ENCODE measurements around the gene AHNAK.
A peak's percentile ranks its signal among the peaks of the same experiment; 100 is the strongest.
"Not testable (repeated sequence)": the region's sequence is repeated elsewhere in the genome, so short reads cannot be mapped to it uniquely, and the experiment has no call there.

Gene AHNAK

GRCh38 chr11:62458212-62459002 lies 88.2 kb downstream of the AHNAK start:
- no peak for DNase-seq

DNA sequence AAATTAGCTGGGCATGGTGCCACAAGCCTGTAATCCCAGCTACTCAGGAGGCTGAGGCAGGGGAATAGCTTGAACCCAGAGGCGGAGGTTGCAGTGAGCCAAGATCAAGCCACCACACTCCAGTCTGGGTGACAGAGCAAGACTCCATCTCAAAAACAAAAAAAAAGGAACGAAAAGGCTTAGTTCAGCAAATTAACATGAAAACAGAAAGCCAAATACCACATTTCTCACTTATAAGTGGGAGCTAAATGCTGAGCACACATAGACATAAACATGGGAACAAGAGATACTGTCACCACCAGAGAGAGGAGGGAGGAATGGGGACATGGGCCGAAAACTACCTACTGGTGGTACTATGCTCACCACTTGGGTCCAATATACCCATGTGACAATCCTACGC lies 89.1 kb downstream of the AHNAK start:
- DNase-seq: no peak

GRCh38 chr11:62456630-62457029 lies 90.0 kb downstream of the AHNAK start:
- peak; percentile 51 for DNase-seq

DNA sequence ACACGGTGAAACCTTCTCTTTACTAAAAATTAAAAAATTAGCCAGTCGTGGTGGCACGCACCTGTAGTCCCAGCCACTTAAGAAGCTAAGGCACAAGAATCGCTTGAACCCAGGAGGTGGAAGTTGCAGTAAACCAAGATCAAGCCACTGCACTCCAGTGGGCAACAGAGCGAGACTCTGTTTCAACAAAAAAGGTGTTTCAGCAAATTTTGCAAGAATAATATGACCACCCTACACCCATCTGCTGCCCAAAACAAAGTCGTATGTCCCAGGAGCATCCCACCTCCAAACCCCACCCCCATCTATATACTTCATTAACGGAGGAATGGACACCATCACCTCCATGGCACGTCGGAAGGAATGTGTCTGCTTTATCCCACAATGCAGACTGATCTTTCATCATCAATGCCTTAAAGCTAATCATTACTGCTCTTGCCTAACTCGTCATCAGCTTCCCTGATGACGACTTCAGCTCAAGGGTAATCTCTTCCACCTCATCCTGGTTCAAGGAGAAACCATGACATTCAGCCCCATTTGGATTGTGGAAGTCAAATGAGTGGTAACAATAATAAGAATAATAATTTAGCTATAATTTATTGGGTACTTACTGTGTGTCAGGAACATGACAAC lies 93.7 kb downstream of the AHNAK start:
- no peak for DNase-seq

- no peak for DNase-seq
These were observed 94.3 kb downstream of the AHNAK start for GRCh38 chr11:62452261-62452660.

GRCh38 chr11:62451241-62451621 lies 95.4 kb downstream of the AHNAK start:
- no peak for DNase-seq

DNA sequence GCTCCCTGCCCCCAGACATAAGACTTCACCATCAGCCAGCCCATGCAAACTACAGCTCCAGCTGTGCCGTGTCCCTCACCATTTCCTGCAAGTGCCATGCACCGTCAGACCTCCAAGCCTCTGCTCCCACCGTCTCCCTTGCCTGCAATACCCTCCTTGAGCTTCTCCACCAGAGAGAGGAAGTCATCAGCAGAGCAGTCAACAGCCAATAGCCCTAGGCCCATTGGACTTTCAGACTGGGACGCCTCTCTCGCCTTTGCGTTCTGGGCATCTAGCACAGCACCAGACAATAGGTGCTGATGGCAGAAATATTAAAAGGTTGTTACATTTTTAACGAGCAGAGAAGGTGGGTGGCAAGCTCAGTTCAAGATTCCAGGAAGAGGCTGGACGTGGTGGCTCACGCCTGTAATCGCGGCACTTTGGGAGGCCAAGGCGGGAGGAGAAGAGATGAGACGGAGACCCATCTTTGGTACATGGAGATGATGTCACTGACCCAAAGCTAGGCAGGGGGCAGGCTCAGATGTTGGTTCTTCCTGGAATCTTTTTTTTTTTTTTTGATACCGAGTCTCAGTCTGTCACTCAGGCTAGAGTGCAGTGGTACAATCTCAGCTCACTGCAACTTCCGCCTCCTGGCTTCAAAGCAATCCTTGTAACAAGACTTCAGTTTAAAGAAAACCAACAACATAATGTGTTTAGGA lies 95.9 kb downstream of the AHNAK start:
- no peak for DNase-seq

DNA sequence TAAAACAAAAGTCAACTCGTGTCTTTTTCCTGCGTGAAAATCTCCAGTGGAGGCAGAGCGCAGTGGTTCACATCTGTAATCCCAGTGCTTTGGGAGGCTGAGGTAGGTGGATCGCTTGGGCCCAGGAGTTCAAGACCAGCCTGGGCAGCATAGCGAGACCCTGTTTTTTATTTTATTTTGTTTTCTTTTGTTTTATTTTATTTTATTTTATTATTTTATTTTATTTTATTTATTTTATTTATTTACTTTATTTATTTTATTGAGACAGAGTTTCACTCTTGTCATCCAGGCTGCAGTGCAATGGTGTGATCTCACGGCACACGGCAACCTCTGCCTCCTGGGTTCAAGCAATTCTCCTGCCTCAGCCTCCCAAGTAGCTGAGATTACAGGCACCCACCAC lies 96.7 kb downstream of the AHNAK start:
- DNase-seq: not testable (repeated sequence)

- no peak for DNase-seq
These were observed 97.2 kb downstream of the AHNAK start for GRCh38 chr11:62449451-62449851.

DNA sequence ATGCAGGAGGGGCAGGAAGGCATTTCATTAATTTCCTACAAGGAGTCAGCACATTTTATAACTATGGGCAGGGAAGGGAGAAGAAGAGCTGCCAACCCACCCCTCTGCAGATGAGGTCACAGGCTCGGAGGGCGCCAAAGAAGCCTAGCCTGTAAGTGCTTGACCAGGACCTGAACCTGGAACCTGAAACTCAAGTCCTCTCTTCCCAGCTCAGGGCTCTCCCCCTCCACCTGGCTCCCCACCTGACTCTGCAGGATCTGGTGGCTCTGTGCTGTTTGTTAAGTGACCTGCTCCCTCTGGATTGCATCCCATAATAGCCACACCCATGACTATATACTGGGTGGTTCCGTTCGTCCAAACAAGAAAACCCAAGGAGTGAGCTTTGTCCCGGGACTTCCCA lies 100.5 kb downstream of the AHNAK start:
- DNase-seq: no peak

- no peak for DNase-seq
These were observed 101.3 kb downstream of the AHNAK start for GRCh38 chr11:62445314-62445740.

DNA sequence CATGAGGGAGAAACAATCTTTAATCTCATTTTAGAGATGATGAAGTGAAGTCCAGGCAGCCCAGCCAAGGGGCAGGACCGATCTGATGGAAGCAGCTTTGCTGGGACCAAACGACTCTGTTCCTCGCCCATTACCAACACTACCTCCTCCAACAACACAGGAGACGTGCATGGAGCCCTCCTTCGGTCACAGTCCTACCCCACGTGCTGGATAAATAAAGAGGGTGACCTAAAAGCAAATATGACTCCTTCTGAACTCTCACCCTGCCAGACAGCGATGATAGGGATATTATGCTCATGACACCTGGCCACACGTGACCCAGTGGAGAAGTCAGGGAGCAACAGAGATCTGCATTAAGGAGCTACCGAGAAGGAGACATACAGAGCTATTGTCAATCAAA lies 101.8 kb downstream of the AHNAK start:
- no peak for DNase-seq

GRCh38 chr11:62444236-62444833 lies 102.3 kb downstream of the AHNAK start:
- DNase-seq: peak; percentile 47

GRCh38 chr11:62443390-62444235 lies 103.0 kb downstream of the AHNAK start:
- no peak for DNase-seq

- no peak for DNase-seq
These were observed 106.6 kb downstream of the AHNAK start for GRCh38 chr11:62439785-62440602.

DNA sequence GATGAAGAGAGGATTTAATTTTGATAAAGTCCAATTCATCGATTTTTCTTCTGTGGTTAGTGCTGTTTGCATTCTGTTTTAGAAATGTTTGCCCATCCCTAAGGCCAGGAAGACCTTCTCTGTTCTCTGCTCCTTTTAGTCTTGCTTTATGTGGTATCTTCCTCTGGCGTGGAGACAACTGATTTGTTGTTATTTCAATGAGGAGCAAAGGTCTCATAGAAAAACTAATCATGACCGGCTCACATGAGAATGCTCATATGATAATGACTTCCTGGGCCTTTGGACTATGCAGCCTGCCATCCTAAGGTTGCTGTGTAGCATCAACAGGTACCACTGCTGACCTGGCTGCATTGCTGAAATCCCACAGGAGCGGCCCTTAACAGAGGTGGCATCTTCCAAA lies 108.0 kb downstream of the AHNAK start:
- DNase-seq: no peak

- no peak for DNase-seq
These were observed 109.0 kb downstream of the AHNAK start for GRCh38 chr11:62437616-62438015.

DNA sequence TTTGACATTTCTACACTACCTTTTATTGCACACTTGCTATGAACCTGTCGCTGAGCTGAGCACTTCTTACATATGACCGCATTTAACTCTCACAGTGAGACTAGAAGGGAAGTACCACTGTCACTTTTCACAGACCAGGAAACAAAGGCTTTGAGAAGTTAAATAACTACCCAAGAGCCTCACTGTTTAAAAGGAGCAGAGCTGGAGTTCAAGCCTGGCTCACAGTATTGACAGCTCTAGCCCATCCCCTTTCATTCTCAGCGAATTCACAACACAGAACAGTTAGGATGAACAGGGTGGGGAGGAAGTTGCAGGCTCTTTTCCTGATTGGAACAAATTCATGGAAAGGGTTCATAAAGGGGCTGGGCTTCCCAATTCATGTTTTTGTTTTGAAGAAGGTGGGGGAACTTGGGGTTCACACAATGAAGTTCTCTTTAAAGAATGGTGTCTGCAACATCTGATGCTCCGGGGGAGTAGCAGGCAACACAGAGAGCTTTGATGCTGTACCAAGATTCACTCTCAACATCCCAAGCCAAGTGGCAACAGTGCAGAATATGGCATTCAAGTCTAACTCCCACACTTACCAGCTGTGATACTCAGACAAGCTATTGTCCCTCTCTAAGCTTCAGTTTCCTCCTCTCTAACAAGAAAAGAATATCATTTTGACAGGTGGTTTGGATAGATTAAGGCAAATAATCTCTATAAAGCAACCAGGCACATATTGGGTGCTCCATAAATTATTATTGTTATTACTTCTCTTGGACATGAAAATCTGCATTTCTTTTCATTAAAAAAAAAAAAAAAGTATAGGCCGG lies 110.6 kb downstream of the AHNAK start:
- no peak for DNase-seq

GRCh38 chr11:62433904-62434276 lies 112.7 kb downstream of the AHNAK start:
- DNase-seq: no peak

- no peak for DNase-seq
These were observed 113.3 kb downstream of the AHNAK start for GRCh38 chr11:62433141-62433903.
